ENCODE measurements around the gene ALOX15B. TPM values are rescaled to one million over a fixed set of nuclear protein-coding genes. Genes with fewer than 3 reads are reported as not detected.

The ALOX15B gene
- total RNA-seq, 1 donor from 2014 or later = 0.89 TPM

GRCh38 chr17:8080208-8080798, 41.4 kb downstream of the ALOX15B start:
- no peak for DNase-seq

DNA sequence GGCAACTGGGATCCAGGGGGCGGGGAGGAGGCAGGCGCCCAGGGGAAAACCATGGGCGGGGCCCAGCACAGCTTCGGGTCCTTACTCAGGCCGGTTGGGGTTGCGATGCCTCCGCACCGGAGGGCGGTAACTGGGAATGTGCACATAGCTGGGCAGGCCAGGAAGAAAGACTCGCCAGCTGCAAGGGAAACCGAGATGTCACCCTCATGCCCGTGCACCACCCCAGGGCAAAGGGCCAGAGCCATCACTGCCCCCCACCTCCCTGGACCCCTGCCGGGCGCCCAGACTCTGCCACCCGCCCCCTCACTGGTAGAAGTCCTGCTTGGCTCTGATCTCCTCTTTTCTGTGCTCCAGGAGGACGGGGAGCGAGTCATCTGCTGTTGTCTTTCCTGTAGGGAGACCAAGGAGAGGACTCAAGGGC, 42.0 kb downstream of the ALOX15B start:
- no peak for DNase-seq

DNA sequence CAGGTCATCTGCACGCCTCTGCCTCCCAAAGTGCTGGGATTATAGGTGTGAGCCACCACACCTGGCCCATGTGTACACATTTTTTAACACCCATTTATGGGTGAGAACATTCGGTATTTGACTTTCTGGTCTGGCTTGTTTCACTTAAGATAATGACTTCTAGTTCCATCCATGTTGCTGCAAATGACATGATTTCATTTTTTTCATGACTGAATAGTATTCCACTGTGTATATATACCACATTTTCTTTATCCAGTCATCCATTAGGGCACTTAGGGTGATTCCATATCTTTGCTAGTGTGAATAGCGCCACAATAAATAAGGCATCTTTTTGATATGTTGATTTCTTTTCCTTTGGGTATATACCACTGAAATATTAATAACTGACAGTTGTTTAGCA, 43.0 kb downstream of the ALOX15B start:
- DNase-seq = no peak

DNA sequence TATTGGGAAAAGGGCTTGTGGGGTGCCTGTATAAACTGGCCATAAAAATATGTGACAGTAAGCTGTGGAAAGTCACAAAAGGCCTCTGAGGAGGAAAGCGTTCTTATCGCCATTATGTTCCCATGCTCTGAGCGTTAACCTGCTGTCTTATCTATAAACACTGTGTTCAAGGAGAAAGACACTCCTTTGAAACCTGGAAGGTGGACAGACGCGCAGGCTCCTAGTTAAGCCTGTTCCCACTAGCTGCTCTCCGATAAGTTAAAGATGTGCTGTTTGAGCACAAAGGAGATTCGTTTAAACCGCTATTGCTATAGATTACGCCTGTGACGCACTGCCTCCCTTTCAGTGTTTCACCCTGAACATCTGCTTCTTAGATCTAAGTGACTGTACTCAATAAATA, 43.4 kb downstream of the ALOX15B start:
- no peak for DNase-seq

- no peak for DNase-seq
Measured at GRCh38 chr17:8084250-8084649, 45.4 kb downstream of the ALOX15B start.

DNA sequence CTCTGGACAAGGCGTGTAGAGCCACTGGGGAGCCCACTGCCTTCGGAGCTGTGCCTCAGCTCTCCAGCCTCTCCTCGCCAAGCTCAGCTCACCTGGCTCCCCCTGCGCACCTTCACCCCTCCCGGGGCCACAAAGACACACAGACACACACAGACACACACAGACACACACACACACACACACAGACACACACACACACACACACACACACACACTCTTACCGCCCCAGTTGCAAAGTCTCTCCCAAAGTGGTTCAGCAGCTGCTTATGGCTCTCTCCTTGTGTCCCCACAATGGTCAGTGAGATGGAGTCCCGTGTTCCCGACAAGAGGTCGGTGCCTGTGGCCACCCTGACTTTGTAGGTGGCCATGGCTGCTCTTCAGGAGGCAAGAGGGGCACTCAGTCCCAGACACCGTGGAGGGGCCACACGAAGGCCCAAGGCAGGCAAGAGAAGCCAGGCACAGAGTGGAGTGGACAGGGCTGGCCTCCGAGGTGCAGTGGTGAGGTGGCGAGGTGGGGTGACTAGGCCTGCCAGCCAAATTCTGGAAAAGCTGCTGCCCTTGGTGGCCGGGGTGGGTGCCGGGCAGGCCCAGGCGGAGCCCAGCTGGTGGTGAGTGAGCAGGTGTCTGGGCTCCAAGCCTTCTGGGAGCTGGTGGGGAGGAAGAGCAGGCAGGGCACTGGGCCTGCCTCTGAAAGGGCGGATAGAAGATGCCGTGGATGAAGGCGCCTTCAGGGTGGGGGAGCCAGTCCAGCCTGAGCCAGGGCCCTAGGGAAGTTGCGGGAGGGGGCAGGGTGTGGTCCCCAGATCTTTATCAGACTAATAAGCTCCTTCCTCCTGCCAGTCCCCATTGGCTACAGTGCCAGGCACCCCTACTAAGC, 48.5 kb downstream of the ALOX15B start, which contains the start of gene ALOX12B:
ALOX12B (minus strand) TSS at position 642 of the 877 bp plus-strand sequence; CDS start at position 368, 274 bp downstream.
- DNase-seq = no peak

- no peak for DNase-seq
Measured at GRCh38 chr17:8087952-8088230, 49.0 kb downstream of the ALOX15B start.

DNA sequence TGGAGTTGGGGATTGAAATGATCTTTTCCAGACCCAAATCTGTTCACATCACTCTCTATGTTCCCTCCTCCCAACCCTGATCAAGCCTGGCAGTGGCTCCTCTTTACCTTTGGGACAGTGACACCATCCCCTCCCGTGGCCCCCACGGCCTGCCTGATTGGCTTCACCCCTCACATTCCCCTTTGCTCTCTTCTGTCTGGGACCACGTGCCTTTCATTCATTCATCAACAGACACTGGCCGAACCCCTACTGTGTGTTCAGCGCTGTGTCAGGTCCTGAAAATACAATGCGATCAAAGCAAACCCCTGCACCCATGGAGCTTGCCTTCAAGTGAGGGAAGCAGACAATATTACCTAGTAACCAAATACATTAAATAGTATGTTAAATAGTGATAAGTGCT, 50.9 kb downstream of the ALOX15B start:
- no peak for DNase-seq

GRCh38 chr17:8091033-8091687, 52.3 kb downstream of the ALOX15B start:
- DNase-seq = no peak

GRCh38 chr17:8095361-8095760, 56.5 kb downstream of the ALOX15B start:
- DNase-seq = no peak

DNA sequence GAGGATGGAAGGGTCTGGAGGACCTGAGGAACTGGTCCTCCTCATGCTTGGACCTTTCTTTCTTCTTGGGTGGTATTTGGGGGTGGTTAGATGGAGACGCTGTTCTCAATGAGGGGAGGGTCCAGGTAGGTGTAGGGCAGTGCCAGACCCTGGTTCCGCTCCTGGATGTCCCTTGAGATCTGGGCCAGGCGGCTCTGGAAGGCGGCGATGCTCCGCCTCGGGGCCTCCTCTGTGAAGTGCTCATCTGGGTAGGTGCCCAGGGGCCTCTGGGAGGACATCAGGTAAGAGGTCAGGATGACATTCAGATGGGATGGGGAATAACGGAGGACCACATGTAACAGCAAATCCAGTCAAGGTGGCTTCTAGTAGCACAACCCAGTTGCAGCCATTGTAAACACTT, 57.7 kb downstream of the ALOX15B start:
- no peak for DNase-seq

Small RNA genes within 50 kb of the gene (small RNA-seq; reads per million reads assigned to genes)
- gene MIR4314 (ENCODE audit: low replicate concordance) = not detected

Other genes starting within 250 kb of the ALOX15B start
- 30.6 TPM for gene KDM6B, start 204.8 kb upstream of the ALOX15B start, total RNA-seq
- 3.6 TPM for gene TMEM88, start 184.0 kb upstream of the ALOX15B start, total RNA-seq
- 39.9 TPM for gene NAA38, start 181.5 kb upstream of the ALOX15B start, total RNA-seq
- gene CYB5D1, start 181.1 kb upstream of the ALOX15B start, total RNA-seq = 7.7 TPM
- gene CHD3, start 150.3 kb upstream of the ALOX15B start, total RNA-seq = 111 TPM
- 9.3 TPM for gene RNF227, start 122.8 kb upstream of the ALOX15B start, total RNA-seq
- 2.2 TPM for gene KCNAB3, start 109.2 kb upstream of the ALOX15B start, total RNA-seq
- gene TRAPPC1, start 107.1 kb upstream of the ALOX15B start, total RNA-seq = 26.0 TPM
- gene CNTROB, start 106.9 kb upstream of the ALOX15B start, total RNA-seq = 25.4 TPM
- 0.39 TPM for gene GUCY2D, start 36.4 kb upstream of the ALOX15B start, total RNA-seq
- 10.9 TPM for gene ALOX12B, start 48.7 kb downstream of the ALOX15B start, total RNA-seq
- gene ALOXE3, start 79.5 kb downstream of the ALOX15B start, total RNA-seq = 3.2 TPM
- 0.10 TPM for gene HES7, start 85.0 kb downstream of the ALOX15B start, total RNA-seq
- gene PER1, start 113.3 kb downstream of the ALOX15B start, total RNA-seq = 83.5 TPM
- 18.0 TPM for gene VAMP2, start 123.9 kb downstream of the ALOX15B start, total RNA-seq
- 21.6 TPM for gene TMEM107, start 137.3 kb downstream of the ALOX15B start, total RNA-seq
- gene BORCS6, start 151.1 kb downstream of the ALOX15B start, total RNA-seq = 4.6 TPM
- gene AURKB, start 171.5 kb downstream of the ALOX15B start, total RNA-seq = 12.4 TPM
- gene CTC1, start 209.0 kb downstream of the ALOX15B start, total RNA-seq = 13.2 TPM
- 20.1 TPM for gene PFAS, start 210.2 kb downstream of the ALOX15B start, total RNA-seq
- gene RANGRF, start 249.6 kb downstream of the ALOX15B start, total RNA-seq = 6.3 TPM